Adrenal gland (tissue), 12 donors: ENCODE results near the gene RALB. TPM values are rescaled to one million over a fixed set of nuclear protein-coding genes. Genes with fewer than 3 reads are reported as not detected.

Experiments
- DNase-seq, 7 donors: peaks; one replicate each; pipeline ENCODE4 v3.0.0-alpha.2; 2019 to 2020
- H3K27ac ChIP-seq, 5 donors: fragments of 200-600 bp; sonication (generic) in 4 of 5; 1 replicate in 3 of 5; 2 replicates in 2 of 5; pipeline versions ENCODE4 v1.5.1 to v1.8.0; 2016 to 2020; ENCODE audit warnings: mild to moderate bottlenecking in 1 of 5
- H3K27me3 ChIP-seq: fragments of 200-600 bp; 2 replicates; pipeline ENCODE4 v1.8.0; 2021
- H3K36me3 ChIP-seq, 2 donors: fragments of 200-600 bp; replicated peaks in 1 of 2; 1 replicate in 1 of 2; 2 replicates in 1 of 2; pipeline versions ENCODE4 v1.5.1 to v1.8.0; 2018 to 2022
- H3K4me1 ChIP-seq, 2 donors: fragments of 200-600 bp; replicated peaks in 1 of 2; 1 replicate in 1 of 2; 2 replicates in 1 of 2; pipeline versions ENCODE4 v1.5.1 to v1.8.0; 2018 to 2021
- H3K4me3 ChIP-seq, 4 donors: fragments of 200-600 bp; sonication (generic) in 3 of 4; one replicate each; pipeline ENCODE4 v1.5.1; 2016 to 2018
- H3K9me3 ChIP-seq, 3 donors: fragments of 200-600 bp; sonication (generic) in 1 of 3; replicated peaks in 1 of 3; 1 replicate in 2 of 3; 2 replicates in 1 of 3; pipeline versions ENCODE4 v1.5.1 to v1.8.0; 2016 to 2021
- POLR2A ChIP-seq, 2 donors: fragments of 450-650 bp; IDR thresholded peaks; one replicate each; pipeline ENCODE4 v1.6.1; 2017; ENCODE audit warnings: antibody characterized with exemption in 2 of 2, mild to moderate bottlenecking in 2 of 2, moderate library complexity in 1 of 2
- WGBS, 4 donors: extraction: QIAGEN DNeasy Blood & Tissue Kit in 2 of 4; methylation state at CpG; one replicate each; pipeline versions ENCODE4 v1.1.5 to v1.1.7; 2013 to 2017; 5-methylcytosine and 5-hydroxymethylcytosine counted together
- intact Hi-C, 2 donors: fragments of 100-400 bp; cut with DNase I; formaldehyde crosslinking; loops; one replicate each; pipeline versions ENCODE4 v1.14.1 to v1.15.0; 2022 to 2023
- polyA plus RNA-seq, 3 donors: library from polyadenylated mRNA; stranded (reverse); fragments of 200-250 nt in 2 of 3; fragments of 350-450 nt in 1 of 3; fragmentation: Illumina TruSeq in 1 of 3; extraction: RNeasy Lipid Tissue Mini Kit (QIAGEN cat#74804) in 1 of 3; gene quantifications; one replicate each; pipeline ENCODE4 v1.2.3, GENCODE V29; 2013 to 2014
- total RNA-seq, 9 donors: library from RNA; depleted of rRNA in 4 of 9; stranded (reverse); fragments of >200 nt in 4 of 9; fragments of 120-200 nt in 1 of 9; fragmentation: NEBNext Ultra II Directional in 1 of 9; extraction: Animal tissue kit (Norgen Biotek cat#: 25700) in 1 of 9; gene quantifications; one replicate each; pipeline versions ENCODE4 v1.1.0 to v1.2.4, GENCODE V29; 2013 to 2023
- TF ChIP-seq, protein P1 (sequence below), 6 experiments: fragments of 450-650 bp in 4 of 6; fragments of 200-600 bp in 2 of 6; sonication (generic) in 1 of 6; IDR thresholded peaks; 1 replicate in 5 of 6; 2 replicates in 1 of 6; pipeline versions ENCODE4 v1.5.1 to v1.8.0; 2016 to 2021; ENCODE audit warnings: antibody characterized with exemption in 6 of 6, mild to moderate bottlenecking in 2 of 6, moderate library complexity in 1 of 6
- donor health status: healthy with polysubstance abuse.
- donor health status: Bipolar disorder and iron deficiency.
- donor health status: DM: yes; HTN: yes; CAD: no.
- donor health status: DM: no; HTN: no; CAD: no.
- donor health status: DM: no; HTN: no; CAD: no.
- donor health status: DM: yes; HTN: yes; CAD: no.

The RALB gene
- total and polyA plus RNA-seq, 12 donors: 20.7 to 94.3 (median 51.6) TPM

DNA sequence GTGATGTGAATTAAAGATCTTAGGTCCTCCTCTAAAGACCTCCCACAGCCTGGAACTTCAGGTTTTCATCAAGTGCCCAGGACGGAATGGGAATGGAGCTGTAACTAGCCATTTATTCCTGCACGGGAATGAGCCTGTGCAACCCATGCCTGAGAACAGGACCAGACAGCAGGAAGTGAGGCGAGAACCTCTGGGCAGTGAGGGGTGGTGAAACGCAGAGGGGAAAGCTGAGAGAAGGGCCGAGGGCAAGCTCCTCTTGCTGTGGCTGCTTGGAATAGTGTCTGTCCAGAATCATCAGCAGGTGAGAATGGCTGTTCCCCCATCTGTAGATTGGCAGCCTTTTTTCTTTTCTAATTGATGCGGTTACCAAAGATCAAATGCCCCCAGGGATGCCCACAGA, 4.8 kb upstream of the RALB start:
- Histone ChIP-seq H3K27ac (no peak overlapping the region), H3K36me3 (no peaks in the 10 kb centered on the region), H3K27me3 (no peaks in the 10 kb centered on the region), H3K4me1 (peaks cover 15 to 17% of the 10 kb centered on the region in 2 donors), H3K9me3 (no peaks in the 10 kb centered on the region), H3K4me3 (no peak overlapping the region)
- intact Hi-C loops: no loop called here
- WGBS, 4 donors: 80 to 90% (median 82%) methylated on average over 6 of the region's 6 CpGs
- TF ChIP-seq, protein P1, sequence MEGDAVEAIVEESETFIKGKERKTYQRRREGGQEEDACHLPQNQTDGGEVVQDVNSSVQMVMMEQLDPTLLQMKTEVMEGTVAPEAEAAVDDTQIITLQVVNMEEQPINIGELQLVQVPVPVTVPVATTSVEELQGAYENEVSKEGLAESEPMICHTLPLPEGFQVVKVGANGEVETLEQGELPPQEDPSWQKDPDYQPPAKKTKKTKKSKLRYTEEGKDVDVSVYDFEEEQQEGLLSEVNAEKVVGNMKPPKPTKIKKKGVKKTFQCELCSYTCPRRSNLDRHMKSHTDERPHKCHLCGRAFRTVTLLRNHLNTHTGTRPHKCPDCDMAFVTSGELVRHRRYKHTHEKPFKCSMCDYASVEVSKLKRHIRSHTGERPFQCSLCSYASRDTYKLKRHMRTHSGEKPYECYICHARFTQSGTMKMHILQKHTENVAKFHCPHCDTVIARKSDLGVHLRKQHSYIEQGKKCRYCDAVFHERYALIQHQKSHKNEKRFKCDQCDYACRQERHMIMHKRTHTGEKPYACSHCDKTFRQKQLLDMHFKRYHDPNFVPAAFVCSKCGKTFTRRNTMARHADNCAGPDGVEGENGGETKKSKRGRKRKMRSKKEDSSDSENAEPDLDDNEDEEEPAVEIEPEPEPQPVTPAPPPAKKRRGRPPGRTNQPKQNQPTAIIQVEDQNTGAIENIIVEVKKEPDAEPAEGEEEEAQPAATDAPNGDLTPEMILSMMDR (IDR thresholded peaks at IDR 0.05): no peak
- no peak for TF ChIP-seq POLR2A (IDR thresholded peaks at IDR 0.05)
- DNase-seq: no peak

DNA sequence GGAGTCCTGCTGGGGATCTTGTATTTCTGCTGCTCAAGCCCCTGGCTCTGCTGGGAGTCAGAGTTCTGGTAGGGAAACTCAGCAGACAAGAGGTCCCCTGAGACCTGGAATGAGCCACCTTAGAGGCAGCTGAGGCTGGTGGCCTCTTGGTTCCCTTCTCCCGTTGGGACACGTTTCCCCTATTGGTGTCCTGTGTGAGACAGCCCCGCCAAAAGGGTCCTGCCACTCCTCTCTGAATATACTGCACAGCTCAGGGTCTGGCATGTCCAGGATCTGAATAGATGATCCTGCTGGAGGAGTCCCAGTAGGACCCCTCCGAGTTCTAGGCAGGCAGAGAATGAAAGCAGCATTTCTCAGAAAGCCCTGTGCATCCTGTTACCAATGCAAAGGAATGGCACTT, 2.0 kb upstream of the RALB start:
- no peak for DNase-seq
- 86 to 94% (median 90%) methylated on average over 1 to 4 of the region's 4 CpGs for WGBS, 4 donors

DNA sequence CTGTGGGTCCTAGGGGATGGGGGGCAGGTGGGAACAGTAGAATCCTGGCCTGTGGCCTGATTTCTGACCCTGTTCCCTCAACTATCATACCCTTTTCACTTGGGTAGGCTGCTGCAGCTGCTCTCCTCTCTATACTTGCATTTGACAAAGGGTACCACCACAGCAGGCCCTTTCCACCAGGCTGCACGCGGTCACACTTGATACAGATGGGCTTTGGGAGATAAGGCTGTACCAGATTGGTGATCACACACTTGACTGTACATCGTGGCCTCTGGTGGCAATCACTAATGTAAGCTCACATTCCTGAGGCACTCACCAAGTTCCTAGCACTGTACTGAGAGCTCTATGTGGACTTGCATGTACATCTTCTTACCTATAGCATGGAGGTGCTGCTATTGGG, 1.6 kb upstream of the RALB start:
- no peak for DNase-seq
- no peaks in the 10 kb centered on the region for H3K36me3 ChIP-seq
- H3K27ac ChIP-seq: no peak overlapping the region
- intact Hi-C loops: no loop called here
- 83 to 90% (median 85%) methylated on average over 2 to 3 of the region's 3 CpGs for WGBS, 4 donors
- no peaks in the 10 kb centered on the region for H3K9me3 ChIP-seq
- no peak overlapping the region for H3K4me3 ChIP-seq
- TF ChIP-seq, protein P1 (IDR thresholded peaks at IDR 0.05): no peak
- no peak for TF ChIP-seq POLR2A (IDR thresholded peaks at IDR 0.05)
- peaks cover 11 to 31% of the 10 kb centered on the region in 2 donors for H3K4me1 ChIP-seq
- H3K27me3 ChIP-seq: no peaks in the 10 kb centered on the region

More for the DNA sequence above, 2.0 kb upstream of the RALB start:
- H3K4me1 ChIP-seq: peaks cover 16 to 31% of the 10 kb centered on the region in 2 donors
- no peaks in the 10 kb centered on the region for H3K36me3 ChIP-seq
- intact Hi-C loops: no loop called here
- H3K27me3 ChIP-seq: no peaks in the 10 kb centered on the region
- H3K4me3 ChIP-seq: no peak overlapping the region
- H3K9me3 ChIP-seq: no peaks in the 10 kb centered on the region
- H3K27ac ChIP-seq: no peak overlapping the region
- no peak for TF ChIP-seq POLR2A (IDR thresholded peaks at IDR 0.05)
- TF ChIP-seq, protein P1 (IDR thresholded peaks at IDR 0.05): no peak

DNA sequence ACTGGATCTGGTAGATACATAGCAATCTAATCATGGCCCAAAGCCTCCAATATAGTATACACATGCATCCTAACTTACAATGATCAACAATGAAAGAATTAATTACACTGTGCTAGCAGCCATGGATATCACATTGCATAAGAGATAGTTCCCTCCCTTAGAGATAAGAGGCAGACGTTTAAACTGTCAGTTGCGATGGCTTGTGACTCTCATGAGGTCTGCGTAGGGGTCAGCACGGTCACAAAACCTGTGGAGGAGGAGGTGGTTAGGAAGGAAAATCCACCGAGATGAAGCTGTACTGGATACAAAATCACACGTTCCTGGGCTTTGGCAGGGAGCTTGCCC, 800 bp upstream of the RALB start:
- TF ChIP-seq, protein P1 (IDR thresholded peaks at IDR 0.05): no peak
- TF ChIP-seq POLR2A (IDR thresholded peaks at IDR 0.05): no peak
- 2 to 12% (median 10%) methylated on average over 5 to 6 of the region's 6 CpGs for WGBS, 4 donors
- H3K27ac ChIP-seq: peak overlapping the region in 4 of 5 donors; percentile 35 to 99 (median 66)
- H3K36me3 ChIP-seq: no peaks in the 10 kb centered on the region
- intact Hi-C loops: no loop called here
- H3K4me3 ChIP-seq: peak overlapping the region; percentile 36 to 98 (median 46)
- peak in 3 of 7 donors; percentile 42 to 64 (median 50) for DNase-seq
- H3K27me3 ChIP-seq: no peaks in the 10 kb centered on the region
- H3K4me1 ChIP-seq: peaks cover 10 to 35% of the 10 kb centered on the region in 2 donors
- no peaks in the 10 kb centered on the region for H3K9me3 ChIP-seq
